Keratinocyte (primary cell): ENCODE results near the gene ENGASE.

ENCODE experiments used
- EZH2 ChIP-seq: IDR thresholded peaks from one replicate; pipeline ENCODE4 v1.6.1; 2012; ENCODE audit warnings: inconsistent platforms, mild to moderate bottlenecking, low read length, moderate library complexity
- TF ChIP-seq, protein P1 (sequence below), 3 experiments: IDR thresholded peaks in 1 of 3; conservative IDR thresholded peaks in 1 of 3; optimal IDR thresholded peaks in 1 of 3; 2 replicates in 2 of 3; 3 replicates in 1 of 3; pipeline versions ENCODE3 to v1.5.1; 2011; ENCODE audit warnings: low read length in 3 of 3, mild to moderate bottlenecking in 3 of 3, moderate library complexity in 2 of 3, control low read depth in 1 of 3, inconsistent platforms in 1 of 3; ENCODE audit not compliant: insufficient read depth in 2 of 3; ENCODE audit errors: extremely low read depth in 1 of 3

DNA sequence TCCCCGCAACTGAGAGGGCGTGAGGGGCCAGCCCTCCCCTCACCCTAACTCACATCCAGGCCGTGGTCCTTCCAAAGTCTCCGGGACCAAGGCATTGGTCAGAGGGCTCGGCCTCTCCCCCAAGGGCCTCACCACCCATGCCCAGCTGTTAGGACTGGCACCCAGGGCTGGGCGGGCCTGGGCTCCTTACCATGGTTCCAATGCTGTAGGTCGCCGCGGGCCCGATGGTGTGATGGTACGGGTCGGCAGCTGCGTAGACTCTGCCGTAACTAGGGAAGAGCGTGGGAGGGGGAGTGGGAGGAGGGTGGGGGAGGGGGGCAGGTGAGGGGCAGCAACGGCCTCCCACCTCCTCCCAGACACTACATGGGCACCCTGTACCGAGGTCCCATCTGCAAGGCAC, 19.6 kb downstream of the ENGASE start:
- TF ChIP-seq, protein P1, sequence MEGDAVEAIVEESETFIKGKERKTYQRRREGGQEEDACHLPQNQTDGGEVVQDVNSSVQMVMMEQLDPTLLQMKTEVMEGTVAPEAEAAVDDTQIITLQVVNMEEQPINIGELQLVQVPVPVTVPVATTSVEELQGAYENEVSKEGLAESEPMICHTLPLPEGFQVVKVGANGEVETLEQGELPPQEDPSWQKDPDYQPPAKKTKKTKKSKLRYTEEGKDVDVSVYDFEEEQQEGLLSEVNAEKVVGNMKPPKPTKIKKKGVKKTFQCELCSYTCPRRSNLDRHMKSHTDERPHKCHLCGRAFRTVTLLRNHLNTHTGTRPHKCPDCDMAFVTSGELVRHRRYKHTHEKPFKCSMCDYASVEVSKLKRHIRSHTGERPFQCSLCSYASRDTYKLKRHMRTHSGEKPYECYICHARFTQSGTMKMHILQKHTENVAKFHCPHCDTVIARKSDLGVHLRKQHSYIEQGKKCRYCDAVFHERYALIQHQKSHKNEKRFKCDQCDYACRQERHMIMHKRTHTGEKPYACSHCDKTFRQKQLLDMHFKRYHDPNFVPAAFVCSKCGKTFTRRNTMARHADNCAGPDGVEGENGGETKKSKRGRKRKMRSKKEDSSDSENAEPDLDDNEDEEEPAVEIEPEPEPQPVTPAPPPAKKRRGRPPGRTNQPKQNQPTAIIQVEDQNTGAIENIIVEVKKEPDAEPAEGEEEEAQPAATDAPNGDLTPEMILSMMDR (optimal IDR thresholded peaks at IDR 0.05 in 1 of 3, IDR thresholded peaks at IDR 0.05 in 1 of 3, conservative IDR thresholded peaks at IDR 0.05 in 1 of 3; ENCODE audit: extremely low read depth in 1 of 3, insufficient read depth in 2 of 3, low read length in 3 of 3): no peak
- no peak for TF ChIP-seq EZH2
